H9 (cell line): Measurements from ENCODE around the gene EXOC6. TPM values are rescaled to one million over a fixed set of nuclear protein-coding genes. Genes with fewer than 3 reads are reported as not detected.

Experiments used
- DNase-seq: peaks from one replicate; pipeline ENCODE4 v3.0.0-alpha.2; 2017
- H2AFZ ChIP-seq: one replicate; pipeline ENCODE4 v1.6.1; 2013; ENCODE audit warnings: mild to moderate bottlenecking, low read length, control low read depth, moderate library complexity
- H2AK5ac ChIP-seq: 2 replicates; pipeline ENCODE4 v1.6.1; 2013; ENCODE audit warnings: low read length, control low read depth, mixed read lengths; ENCODE audit not compliant: insufficient read length
- H2BK120ac ChIP-seq: one replicate; pipeline ENCODE4 v1.6.1; 2013; ENCODE audit warnings: low read depth, mild to moderate bottlenecking, low read length, control low read depth, inconsistent platforms; ENCODE audit not compliant: poor library complexity, severe bottlenecking
- H2BK12ac ChIP-seq: 2 replicates; pipeline ENCODE4 v1.6.1; 2013; ENCODE audit warnings: low read length, control low read depth, mixed read lengths, low read depth; ENCODE audit not compliant: insufficient read length
- H2BK15ac ChIP-seq: 2 replicates; pipeline ENCODE4 v1.6.1; 2013; ENCODE audit warnings: low read depth, low read length, control low read depth
- H2BK20ac ChIP-seq: one replicate; pipeline ENCODE4 v1.6.1; 2013; ENCODE audit warnings: low read depth, mild to moderate bottlenecking, low read length, control low read depth, inconsistent platforms; ENCODE audit not compliant: poor library complexity, severe bottlenecking
- H2BK5ac ChIP-seq: 2 replicates; pipeline ENCODE4 v1.6.1; 2013; ENCODE audit warnings: low read length, control low read depth, mixed read lengths; ENCODE audit not compliant: insufficient read length
- H3K14ac ChIP-seq: 2 replicates; pipeline ENCODE4 v1.6.1; 2013; ENCODE audit warnings: low read length, control low read depth; ENCODE audit not compliant: insufficient read depth
- H3K18ac ChIP-seq: 2 replicates; pipeline ENCODE4 v1.6.1; 2013; ENCODE audit warnings: low read depth, mild to moderate bottlenecking, mixed read lengths, low read length, control low read depth; ENCODE audit not compliant: insufficient read length
- H3K23ac ChIP-seq: 2 replicates; pipeline ENCODE4 v1.6.1; 2013; ENCODE audit warnings: low read length, control low read depth, mixed read lengths, low read depth; ENCODE audit not compliant: insufficient read length
- H3K23me2 ChIP-seq: 2 replicates; pipeline ENCODE4 v1.6.1; 2013; ENCODE audit warnings: low read depth, mild to moderate bottlenecking, mixed read lengths, low read length, control low read depth; ENCODE audit not compliant: insufficient read length, poor library complexity, severe bottlenecking
- H3K27ac ChIP-seq: 2 replicates; pipeline ENCODE4 v1.5.1; 2013; ENCODE audit warnings: low read length, control low read depth, mixed read lengths, low read depth; ENCODE audit not compliant: insufficient read length
- H3K27me3 ChIP-seq: 2 replicates; pipeline ENCODE4 v1.6.1; 2013; ENCODE audit warnings: low read length, control low read depth, inconsistent platforms; ENCODE audit not compliant: insufficient read depth
- H3K4ac ChIP-seq: 2 replicates; pipeline ENCODE4 v1.6.1; 2013; ENCODE audit warnings: low read depth, mild to moderate bottlenecking, control low read depth, inconsistent platforms, low read length, moderate library complexity
- H3K4me1 ChIP-seq: 2 replicates; pipeline ENCODE4 v1.6.1; 2013; ENCODE audit warnings: low read length, control low read depth, inconsistent platforms; ENCODE audit not compliant: insufficient read depth
- H3K4me2 ChIP-seq: 2 replicates; pipeline ENCODE4 v1.6.1; 2013; ENCODE audit warnings: low read length, control low read depth, mixed read lengths; ENCODE audit not compliant: insufficient read length, insufficient read depth
- H3K56ac ChIP-seq: 2 replicates; pipeline ENCODE4 v1.6.1; 2013; ENCODE audit warnings: low read depth, mild to moderate bottlenecking, mixed read lengths, low read length, control low read depth; ENCODE audit not compliant: insufficient read length
- H3K79me1 ChIP-seq: 2 replicates; pipeline ENCODE4 v1.6.1; 2013; ENCODE audit warnings: low read depth, mild to moderate bottlenecking, moderate library complexity, low read length, control low read depth, inconsistent platforms; ENCODE audit not compliant: insufficient read depth, poor library complexity, severe bottlenecking
- H3K79me2 ChIP-seq: 2 replicates; pipeline ENCODE4 v1.6.1; 2013; ENCODE audit warnings: low read length, control low read depth, inconsistent platforms; ENCODE audit not compliant: insufficient read depth
- H3K9ac ChIP-seq: 2 replicates; pipeline ENCODE4 v1.6.1; 2013; ENCODE audit warnings: low read length, control low read depth, mixed read lengths; ENCODE audit not compliant: insufficient read length; ENCODE audit errors: extremely low read depth
- H3K9me3 ChIP-seq: one replicate; pipeline ENCODE4 v1.6.1; 2013; ENCODE audit warnings: low read depth, low read length, inconsistent platforms; ENCODE audit not compliant: control insufficient read depth
- H3T11ph ChIP-seq: one replicate; pipeline ENCODE4 v1.6.1; 2013; ENCODE audit warnings: mild to moderate bottlenecking, low read length, control low read depth, inconsistent platforms
- H4K20me1 ChIP-seq: one replicate; pipeline ENCODE4 v1.6.1; 2013; ENCODE audit not compliant: control insufficient read depth, insufficient read length, insufficient read depth
- H4K5ac ChIP-seq: 2 replicates; pipeline ENCODE4 v1.6.1; 2013; ENCODE audit warnings: low read depth, mild to moderate bottlenecking, mixed read lengths, low read length, control low read depth; ENCODE audit not compliant: insufficient read length
- H4K8ac ChIP-seq: replicated peaks from 2 replicates; pipeline ENCODE4 v1.6.1; 2013; ENCODE audit warnings: low read length, control low read depth, mixed read lengths, low read depth; ENCODE audit not compliant: insufficient read length
- H4K91ac ChIP-seq: 2 replicates; pipeline ENCODE4 v1.6.1; 2013; ENCODE audit warnings: low read depth, mild to moderate bottlenecking, moderate library complexity, mixed read lengths, low read length, control low read depth; ENCODE audit not compliant: insufficient read length
- H3K27ac Mint-ChIP-seq, 3 experiments: 2 replicates in 2 of 3; 3 replicates in 1 of 3; pipeline ENCODE4 v1.8.0; 2020 to 2021; ENCODE audit warnings: mixed read lengths in 3 of 3, mild to moderate bottlenecking in 1 of 3, moderate library complexity in 1 of 3
- H3K27me3 Mint-ChIP-seq: 2 replicates; pipeline ENCODE4 v1.8.0; 2021; ENCODE audit warnings: low read depth, mild to moderate bottlenecking, moderate library complexity, mixed read lengths
- H3K36me3 Mint-ChIP-seq, 3 experiments: 2 replicates in 2 of 3; 3 replicates in 1 of 3; pipeline ENCODE4 v1.8.0; 2020 to 2021; ENCODE audit warnings: low read depth in 3 of 3, mixed read lengths in 3 of 3; ENCODE audit not compliant: insufficient read depth in 1 of 3
- H3K4me1 Mint-ChIP-seq, 2 experiments: 2 replicates each; pipeline ENCODE4 v1.8.0; 2020; ENCODE audit warnings: mixed read lengths in 2 of 2
- H3K4me3 Mint-ChIP-seq, 2 experiments: 2 replicates in 1 of 2; 3 replicates in 1 of 2; pipeline ENCODE4 v1.8.0; 2020 to 2021; ENCODE audit warnings: mild to moderate bottlenecking in 2 of 2, mixed read lengths in 2 of 2, moderate library complexity in 1 of 2
- H3K9me3 Mint-ChIP-seq, 2 experiments: 2 replicates in 1 of 2; 3 replicates in 1 of 2; pipeline ENCODE4 v1.8.0; 2020; ENCODE audit warnings: mild to moderate bottlenecking in 2 of 2, mixed read lengths in 2 of 2, moderate library complexity in 1 of 2
- CTCF ChIP-seq: fragments of 200-600 bp; sonication (generic); conservative IDR thresholded peaks from 3 replicates; pipeline ENCODE4 v1.8.0; 2021; ENCODE audit warnings: antibody characterized with exemption, mild to moderate bottlenecking
- WGBS: extraction: QIAGEN DNeasy Blood & Tissue Kit; methylation state at CpG from one replicate; pipeline ENCODE4 v1.1.7; 2013; ENCODE audit warnings: missing lambda C conversion rate, low lambda C conversion rate, mixed read lengths; ENCODE audit not compliant: insufficient read length; ENCODE audit errors: extremely low coverage; 5-methylcytosine and 5-hydroxymethylcytosine counted together
- total RNA-seq: library from RNA; stranded (reverse); gene quantifications from 2 replicates; pipeline ENCODE4 v1.2.1, GENCODE V29; 2021

EXOC6 gene
- total RNA-seq, 1 experiment from 2014 or later: 9.0 TPM

- no peak overlapping the region for H3K27ac ChIP-seq
- no peaks in the 10 kb centered on the region for H3K79me1 ChIP-seq
- H2AFZ ChIP-seq: no peak overlapping the region
- H2BK120ac ChIP-seq: no peak overlapping the region
- no peaks in the 10 kb centered on the region for H3K4me1 ChIP-seq
- H2BK20ac ChIP-seq: no peak overlapping the region
- no peak overlapping the region for H3K18ac ChIP-seq
- no peak overlapping the region for H3K4ac ChIP-seq
- no peaks in the 10 kb centered on the region for H3K79me2 ChIP-seq
- WGBS: no CpG with 5 or more reads among the region's 5 CpGs
- no peaks in the 10 kb centered on the region for H3K36me3 Mint-ChIP-seq
- H3K4me3 Mint-ChIP-seq: no peak overlapping the region
- H3K4me1 Mint-ChIP-seq: peaks cover 6 to 13% of the 10 kb centered on the region in 2 experiments
- 0 out of 7 replicates have a peak overlapping the region, but pooled peaks of 1 of the 3 experiments have one; percentile 0 for H3K27ac Mint-ChIP-seq
- H3K14ac ChIP-seq: no peak overlapping the region
- H4K8ac ChIP-seq: no peak overlapping the region
- no peak overlapping the region for H2BK5ac ChIP-seq
- no peak for DNase-seq
- H4K20me1 ChIP-seq: no peaks in the 10 kb centered on the region
- no peak for TF ChIP-seq CTCF
- H3K9me3 ChIP-seq: no peaks in the 10 kb centered on the region
- no peaks in the 10 kb centered on the region for H3K27me3 ChIP-seq
- no peak overlapping the region for H2BK12ac ChIP-seq
- no peak overlapping the region for H3K23ac ChIP-seq
- H4K91ac ChIP-seq: no peak overlapping the region
- H3K27me3 Mint-ChIP-seq: no peaks in the 10 kb centered on the region
- no peak overlapping the region for H3T11ph ChIP-seq
- no peak overlapping the region for H2AK5ac ChIP-seq
- H2BK15ac ChIP-seq: no peak overlapping the region
- no peak overlapping the region for H3K9ac ChIP-seq
- H4K5ac ChIP-seq: no peak overlapping the region
- H3K9me3 Mint-ChIP-seq: no peaks in the 10 kb centered on the region
- no peaks in the 10 kb centered on the region for H3K23me2 ChIP-seq
- H3K56ac ChIP-seq: no peak overlapping the region
- H3K4me2 ChIP-seq: no peak overlapping the region
Observed at GRCh38 chr10:92826061-92826460, 22.3 kb upstream of the EXOC6 start.
